Osteoblast (primary cell): ENCODE data around the gene SIRT5. TPM values are rescaled to one million over a fixed set of nuclear protein-coding genes. Genes with fewer than 3 reads are reported as not detected.

Experiments
- DNase-seq: peaks from one replicate; pipeline ENCODE4 v3.0.0; 2011; ENCODE audit warnings: low spot score, mixed read lengths; ENCODE audit not compliant: insufficient read length; ENCODE audit errors: missing footprints
- H2AFZ ChIP-seq: 2 replicates; pipeline ENCODE4 v1.6.0; 2011; ENCODE audit warnings: mild to moderate bottlenecking, low read length
- H3K27ac ChIP-seq: 2 replicates; pipeline ENCODE4 v1.5.1; 2011; ENCODE audit warnings: mild to moderate bottlenecking, low read depth, low read length, moderate library complexity
- H3K27me3 ChIP-seq: 2 replicates; pipeline ENCODE4 v1.6.0; 2012; ENCODE audit warnings: mild to moderate bottlenecking, control low read depth, inconsistent platforms, low read length, moderate library complexity; ENCODE audit not compliant: insufficient read depth
- H3K36me3 ChIP-seq: 2 replicates; pipeline ENCODE4 v1.5.1; 2011; ENCODE audit warnings: mild to moderate bottlenecking, low read length, control low read depth, moderate library complexity; ENCODE audit not compliant: insufficient read depth
- H3K4me1 ChIP-seq: 2 replicates; pipeline ENCODE4 v1.5.1; 2011; ENCODE audit warnings: mild to moderate bottlenecking, low read length, control low read depth, moderate library complexity; ENCODE audit not compliant: insufficient read depth
- H3K4me2 ChIP-seq: 2 replicates; pipeline ENCODE4 v1.6.0; 2011; ENCODE audit warnings: mild to moderate bottlenecking, low read length; ENCODE audit not compliant: insufficient read depth
- H3K4me3 ChIP-seq: fragments of 200-600 bp; sonication (generic); 3 replicates; pipeline ENCODE4 v1.5.1; 2012; ENCODE audit warnings: mild to moderate bottlenecking, low read length, inconsistent platforms; ENCODE audit not compliant: insufficient read depth
- H3K79me2 ChIP-seq: 2 replicates; pipeline ENCODE4 v1.6.0; 2012; ENCODE audit warnings: mild to moderate bottlenecking, low read length, control low read depth, inconsistent platforms; ENCODE audit not compliant: insufficient read depth
- H3K9me3 ChIP-seq: 2 replicates; pipeline ENCODE4 v1.5.1; 2011; ENCODE audit warnings: low read depth, low read length, control low read depth
- H4K20me1 ChIP-seq: 2 replicates; pipeline ENCODE4 v1.6.0; 2012; ENCODE audit warnings: mild to moderate bottlenecking, low read length, control low read depth; ENCODE audit not compliant: insufficient read depth
- CTCF ChIP-seq: IDR thresholded peaks from 2 replicates; pipeline ENCODE4 v1.5.1; 2011; ENCODE audit warnings: mild to moderate bottlenecking, low read depth, low read length, moderate library complexity; ENCODE audit errors: extremely low read depth
- total RNA-seq: library from RNA; depleted of rRNA; stranded (reverse); fragments of >200 nt; gene quantifications from 2 replicates; pipeline ENCODE4 v1.2.3, GENCODE V29; 2012

SIRT5 gene
- total RNA-seq, 1 donor = 9.0 TPM

GRCh38 chr6:13558718-13559117 lies 15.7 kb upstream of the SIRT5 start:
- Histone ChIP-seq H3K4me1 (peaks cover 4% of the 10 kb centered on the region), H3K36me3 (no peaks in the 10 kb centered on the region), H3K9me3 (no peaks in the 10 kb centered on the region), H2AFZ (peak overlapping the region; percentile 10), H3K4me3 (no peak overlapping the region), H4K20me1 (no peaks in the 10 kb centered on the region), H3K79me2 (no peaks in the 10 kb centered on the region), H3K4me2 (no peak overlapping the region), H3K27me3 (no peaks in the 10 kb centered on the region), H3K27ac (no peak overlapping the region)
- peak; percentile 30 for DNase-seq
- TF ChIP-seq CTCF = no peak

- DNase-seq = no peak
- H3K4me1 ChIP-seq = peaks cover 4% of the 10 kb centered on the region
- no peaks in the 10 kb centered on the region for H3K27me3 ChIP-seq
- H3K27ac ChIP-seq = no peak overlapping the region
- H4K20me1 ChIP-seq = no peaks in the 10 kb centered on the region
- no peaks in the 10 kb centered on the region for H3K36me3 ChIP-seq
- H3K9me3 ChIP-seq = no peaks in the 10 kb centered on the region
- H2AFZ ChIP-seq = peak overlapping the region; percentile 10
- TF ChIP-seq CTCF = no peak
- no peaks in the 10 kb centered on the region for H3K79me2 ChIP-seq
- H3K4me2 ChIP-seq = no peak overlapping the region
- no peak overlapping the region for H3K4me3 ChIP-seq
These were observed 15.2 kb upstream of the SIRT5 start for GRCh38 chr6:13559251-13559650.

GRCh38 chr6:13559968-13560650 lies 14.3 kb upstream of the SIRT5 start:
- no peak for DNase-seq
- H3K79me2 ChIP-seq = no peaks in the 10 kb centered on the region
- H3K27ac ChIP-seq = no peak overlapping the region

GRCh38 chr6:13560651-13561044 lies 13.8 kb upstream of the SIRT5 start:
- no peaks in the 10 kb centered on the region for H3K9me3 ChIP-seq
- no peaks in the 10 kb centered on the region for H3K79me2 ChIP-seq
- H4K20me1 ChIP-seq = no peaks in the 10 kb centered on the region
- no peak overlapping the region for H3K4me2 ChIP-seq
- H3K4me1 ChIP-seq = no peaks in the 10 kb centered on the region
- no peak overlapping the region for H3K27ac ChIP-seq
- DNase-seq = no peak
- no peaks in the 10 kb centered on the region for H3K27me3 ChIP-seq
- H3K36me3 ChIP-seq = no peaks in the 10 kb centered on the region
- no peak overlapping the region for H2AFZ ChIP-seq
- no peak for TF ChIP-seq CTCF
- no peak overlapping the region for H3K4me3 ChIP-seq

More at GRCh38 chr6:13559968-13560650, 14.3 kb upstream of the SIRT5 start:
- no peak overlapping the region for H3K4me2 ChIP-seq
- H3K27me3 ChIP-seq = no peaks in the 10 kb centered on the region
- no peak for TF ChIP-seq CTCF
- no peaks in the 10 kb centered on the region for H3K4me1 ChIP-seq
- H3K4me3 ChIP-seq = no peak overlapping the region
- H3K9me3 ChIP-seq = no peaks in the 10 kb centered on the region
- H3K36me3 ChIP-seq = no peaks in the 10 kb centered on the region
- no peaks in the 10 kb centered on the region for H4K20me1 ChIP-seq
- H2AFZ ChIP-seq = no peak overlapping the region
